Naive B cell (primary cell): ENCODE measurements around the gene NHEJ1. TPM values are rescaled to one million over a fixed set of nuclear protein-coding genes. Genes with fewer than 3 reads are reported as not detected.

Experiments
- polyA plus RNA-seq, 6 donors: library from polyadenylated mRNA; unstranded; fragments of 300-500 nt; fragmentation: Illumina TruSeq; gene quantifications; one replicate each; pipeline ENCODE4 v1.2.3, GENCODE V29; 2021; ENCODE audit warnings: low read depth in 6 of 6

Gene NHEJ1
- polyA plus RNA-seq, 6 donors from 2014 or later = 24.8 to 31.5 (median 27.7) TPM

Other genes with a start within 250 kb of the NHEJ1 start
- not detected for gene CDK5R2, start 201.1 kb downstream of the NHEJ1 start, polyA plus RNA-seq
- not detected for gene FEV, start 175.6 kb downstream of the NHEJ1 start, polyA plus RNA-seq
- not detected for gene CRYBA2, start 167.4 kb downstream of the NHEJ1 start, polyA plus RNA-seq
- not detected for gene CFAP65, start 119.3 kb downstream of the NHEJ1 start, polyA plus RNA-seq
- not detected for gene IHH, start 99.9 kb downstream of the NHEJ1 start, polyA plus RNA-seq
- under 1 TPM in 2 of 6 donors, not detected in 4; 0.18 to 0.24 TPM for gene SLC23A3, start 9.2 kb upstream of the NHEJ1 start, polyA plus RNA-seq
- gene CNPPD1, start 16.1 kb upstream of the NHEJ1 start, polyA plus RNA-seq = 100 to 1,000 TPM; 112 to 157 (median 133) TPM
- 100 to 1,000 TPM in 1 of 6 donors, 10 to 100 TPM in 5; 54.7 to 113 (median 62.7) TPM for gene RETREG2, start 17.5 kb upstream of the NHEJ1 start, polyA plus RNA-seq
- gene ZFAND2B, start 46.0 kb upstream of the NHEJ1 start, polyA plus RNA-seq = 10 to 100 TPM; 50.7 to 77.7 (median 57.9) TPM
- 1 to 10 TPM in 5 of 6 donors, not detected in 1; 2.1 to 6.4 (median 3.2) TPM for gene ABCB6, start 58.1 kb upstream of the NHEJ1 start, polyA plus RNA-seq
- 10 to 100 TPM; 12.6 to 25.4 (median 18.1) TPM for gene ATG9A, start 68.8 kb upstream of the NHEJ1 start, polyA plus RNA-seq
- 10 to 100 TPM; 22.4 to 45.5 (median 25.4) TPM for gene ANKZF1, start 69.0 kb upstream of the NHEJ1 start, polyA plus RNA-seq
- 1 to 10 TPM in 2 of 6 donors, under 1 TPM in 3, not detected in 1; 0.24 to 1.5 (median 1.00) TPM for gene GLB1L, start 84.6 kb upstream of the NHEJ1 start, polyA plus RNA-seq
- gene STK16, start 84.7 kb upstream of the NHEJ1 start, polyA plus RNA-seq = 10 to 100 TPM; 14.7 to 28.3 (median 21.9) TPM
- not detected for gene TUBA4B, start 92.4 kb upstream of the NHEJ1 start, polyA plus RNA-seq
- gene TUBA4A, start 93.1 kb upstream of the NHEJ1 start, polyA plus RNA-seq = 100 to 1,000 TPM; 129 to 165 (median 149) TPM
- gene DNAJB2, start 118.6 kb upstream of the NHEJ1 start, polyA plus RNA-seq = 10 to 100 TPM in 1 of 6 donors, 1 to 10 TPM in 5; 1.1 to 12.9 (median 8.8) TPM
- gene PTPRN, start 148.6 kb upstream of the NHEJ1 start, polyA plus RNA-seq = under 1 TPM in 4 of 6 donors, not detected in 2; 0.29 to 0.80 (median 0.59) TPM
- not detected for gene RESP18, start 171.9 kb upstream of the NHEJ1 start, polyA plus RNA-seq
- gene DNPEP, start 227.1 kb upstream of the NHEJ1 start, polyA plus RNA-seq = 10 to 100 TPM; 49.4 to 78.6 (median 56.3) TPM